Measurements from ENCODE around the gene P2RX2.

- TF ChIP-seq CTCF (IDR thresholded peaks at IDR 0.05): no peak
- TF ChIP-seq ZSCAN20 (CRISPR knock-in tag; IDR thresholded peaks at IDR 0.05): no peak
- no peak for TF ChIP-seq RNF2 (IDR thresholded peaks at IDR 0.05; ENCODE audit: borderline replicate concordance, low read depth)
- no peak for TF ChIP-seq MAX (IDR thresholded peaks at IDR 0.05)
- no peak for TF ChIP-seq EP300 (IDR thresholded peaks at IDR 0.05)
- no peak for TF ChIP-seq BCL3 (IDR thresholded peaks at IDR 0.05)
- TF ChIP-seq REST (IDR thresholded peaks at IDR 0.05): no peak
- TF ChIP-seq POLR2A (IDR thresholded peaks at IDR 0.05; ENCODE audit: low read length): no peak
- TF ChIP-seq SMC3 (IDR thresholded peaks at IDR 0.05): no peak
- TF ChIP-seq JUNB (IDR thresholded peaks at IDR 0.05): no peak
- TF ChIP-seq CHD2 (IDR thresholded peaks at IDR 0.05; ENCODE audit: low read length, partially characterized antibody): no peak
Measured at GRCh38 chr12:132593521-132593920, 25.1 kb upstream of the P2RX2 start.

All from A549 (cell line).